T-helper 9 cell (primary cell): Measurements from ENCODE around the gene ROR1.

Experiments
- DNase-seq: peaks from one replicate; pipeline ENCODE4 v3.0.0-alpha.2; 2020

The ROR1 gene

DNA sequence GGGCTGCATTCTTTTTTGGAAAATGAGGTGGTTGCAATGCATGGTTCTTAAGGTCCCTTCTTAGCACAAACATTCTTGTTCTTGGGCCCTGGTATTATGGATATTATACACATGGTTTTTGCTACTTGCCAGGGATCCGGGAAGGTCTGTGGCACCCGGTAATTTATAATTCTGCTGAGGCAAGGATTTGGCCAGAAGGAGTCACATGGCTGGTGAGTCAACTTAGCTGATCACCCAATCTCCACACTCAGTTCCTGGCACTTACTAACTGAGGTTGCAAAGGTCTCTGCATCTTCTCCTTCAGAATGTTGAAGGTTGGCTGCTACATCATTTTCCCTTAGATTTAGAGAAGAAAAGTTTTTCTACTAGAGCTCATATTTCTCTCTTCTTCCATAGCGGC is 112.5 kb downstream of the ROR1 start:
- no peak for DNase-seq

- DNase-seq, result no peak
Measured at GRCh38 chr1:63887809-63888208, 114.0 kb downstream of the ROR1 start.

DNA sequence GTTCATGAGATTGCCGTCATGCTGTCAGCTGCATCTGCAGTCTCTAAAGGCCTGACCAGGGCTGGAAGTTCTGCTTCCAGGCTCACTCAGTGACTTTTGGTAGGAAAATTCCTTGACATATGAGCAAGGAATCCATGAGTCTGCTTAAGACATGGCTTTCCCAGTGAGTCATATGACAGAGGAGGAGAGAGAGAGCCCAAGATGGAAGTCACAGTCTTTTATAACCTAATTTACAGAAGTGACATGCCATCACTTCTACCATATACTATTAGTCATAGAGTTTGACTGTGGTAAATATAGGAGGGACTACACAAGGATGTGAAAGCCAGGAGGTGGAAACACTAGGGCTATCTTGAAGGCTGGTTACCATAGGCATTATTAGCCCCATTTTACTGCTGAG is 115.2 kb downstream of the ROR1 start:
- no peak for DNase-seq

- no peak for DNase-seq
Measured at GRCh38 chr1:63890468-63890867, 116.7 kb downstream of the ROR1 start.

GRCh38 chr1:63891060-63891690 is 117.4 kb downstream of the ROR1 start:
- DNase-seq, result no peak

DNA sequence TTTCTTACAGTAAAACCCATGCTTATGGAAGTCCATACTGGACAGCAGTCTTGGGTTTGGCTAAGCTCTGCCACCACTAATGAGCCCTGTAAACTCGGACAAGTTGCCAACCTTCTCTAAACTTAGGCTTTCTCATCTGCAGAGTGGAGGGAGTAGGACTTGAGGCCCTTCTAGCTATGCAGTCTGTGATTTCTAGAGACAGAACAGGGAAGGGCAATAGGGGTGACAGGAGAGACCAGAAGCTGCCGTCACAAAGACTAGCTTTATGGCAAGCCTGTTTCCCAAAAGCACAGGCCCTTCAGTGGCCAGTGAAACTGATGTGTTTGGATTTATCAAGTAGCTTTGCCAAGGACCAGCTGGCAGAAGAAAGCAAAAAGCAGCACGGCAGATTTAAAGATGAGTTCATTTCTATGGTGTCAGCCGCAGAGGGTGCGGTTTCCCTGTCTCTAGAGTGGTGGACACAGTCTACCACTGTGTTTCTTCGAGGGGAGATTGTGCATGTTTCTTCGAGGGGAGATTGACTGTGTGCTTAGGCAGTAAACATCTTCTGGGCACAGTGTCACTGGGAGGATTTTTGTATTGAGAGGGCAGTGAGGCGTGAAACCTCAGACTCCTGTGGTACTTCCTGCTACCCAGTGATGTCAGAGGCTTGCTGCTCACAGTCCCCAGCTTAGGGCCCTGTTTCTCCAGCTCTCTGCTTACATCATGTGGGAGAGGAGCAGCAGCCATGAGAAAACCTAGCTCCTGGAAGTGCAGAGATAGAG is 119.0 kb downstream of the ROR1 start:
- no peak for DNase-seq

- no peak for DNase-seq
Measured at GRCh38 chr1:63893976-63894375, 120.2 kb downstream of the ROR1 start.

GRCh38 chr1:63894627-63895265 is 120.9 kb downstream of the ROR1 start:
- no peak for DNase-seq

GRCh38 chr1:63896755-63897154 is 122.9 kb downstream of the ROR1 start:
- no peak for DNase-seq

DNA sequence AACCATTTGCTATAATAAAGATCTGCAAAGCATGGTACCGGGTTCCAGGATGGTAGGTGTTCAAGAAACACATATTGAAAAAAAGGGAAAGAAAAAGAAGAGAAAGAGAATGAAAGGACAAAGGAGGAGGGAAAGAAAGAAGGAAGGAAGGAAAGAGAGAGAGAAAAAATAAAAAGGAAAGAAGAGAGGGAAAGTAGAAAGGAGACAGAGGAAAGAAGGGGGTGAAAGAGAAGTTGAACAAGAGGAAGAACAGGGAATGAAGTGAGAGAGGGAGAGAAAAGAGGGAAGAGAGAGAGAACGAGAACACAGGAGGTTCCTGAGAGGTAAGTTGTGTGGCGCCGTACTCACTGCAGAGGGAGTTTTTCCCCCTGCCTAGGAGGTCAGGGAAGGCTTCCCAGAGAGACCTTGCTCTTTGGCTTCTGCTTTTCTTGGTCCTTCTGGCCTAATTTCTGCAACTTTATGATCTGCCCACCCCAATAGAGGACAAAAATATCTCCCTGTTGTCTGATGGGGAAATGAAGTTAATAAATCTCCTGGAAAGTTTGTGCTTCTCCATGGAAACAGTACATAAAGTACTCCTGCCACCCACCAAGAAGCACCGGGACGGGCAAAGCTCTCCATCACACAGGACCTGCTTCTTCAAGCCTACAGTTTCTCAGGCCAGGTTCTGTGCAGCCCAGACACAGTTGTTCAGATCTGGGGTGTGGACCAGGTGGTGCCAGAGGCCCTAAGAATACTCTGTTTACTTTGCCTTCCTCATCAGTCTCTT is 124.8 kb downstream of the ROR1 start:
- no peak for DNase-seq

- no peak for DNase-seq
Measured at GRCh38 chr1:63901094-63901493, 127.3 kb downstream of the ROR1 start.

DNA sequence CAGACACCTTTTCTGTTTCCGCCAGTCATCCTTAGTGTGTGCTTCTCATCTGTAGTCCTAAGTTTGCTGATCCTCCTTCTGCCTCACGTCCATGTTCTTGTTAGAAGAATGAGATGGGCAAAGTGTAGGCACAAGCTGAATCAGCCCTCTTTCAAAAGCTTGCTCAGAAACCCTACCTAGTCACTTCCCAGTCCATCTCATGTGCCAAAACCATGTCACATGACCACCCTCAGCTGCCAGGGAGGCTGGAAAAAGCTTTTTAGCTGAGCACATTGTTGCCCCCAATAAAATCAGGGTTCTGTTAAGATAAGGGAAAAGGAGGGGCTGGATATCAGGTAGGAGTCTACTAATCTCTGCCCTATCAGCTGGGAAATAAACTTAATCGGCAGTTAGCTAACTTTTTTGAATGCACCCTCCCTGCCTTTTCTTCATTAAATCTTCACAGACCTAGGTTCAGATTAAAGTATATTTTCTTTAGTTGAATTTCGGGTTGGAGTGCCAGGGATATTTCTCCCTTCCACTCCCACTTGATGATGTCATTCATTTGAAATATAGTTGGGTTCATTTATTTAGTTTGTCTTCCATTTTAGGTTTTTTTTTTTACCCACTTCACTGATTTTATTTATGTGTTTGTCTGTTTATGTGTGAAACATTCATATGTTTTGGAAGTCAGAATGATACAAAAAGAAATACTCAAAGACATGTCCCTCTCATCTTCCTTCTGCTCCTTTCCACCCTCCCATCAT is 129.2 kb downstream of the ROR1 start:
- no peak for DNase-seq

GRCh38 chr1:63903947-63904610 is 130.3 kb downstream of the ROR1 start:
- no peak for DNase-seq

- DNase-seq, result no peak
Measured at GRCh38 chr1:63904826-63905225, 131.0 kb downstream of the ROR1 start.

DNA sequence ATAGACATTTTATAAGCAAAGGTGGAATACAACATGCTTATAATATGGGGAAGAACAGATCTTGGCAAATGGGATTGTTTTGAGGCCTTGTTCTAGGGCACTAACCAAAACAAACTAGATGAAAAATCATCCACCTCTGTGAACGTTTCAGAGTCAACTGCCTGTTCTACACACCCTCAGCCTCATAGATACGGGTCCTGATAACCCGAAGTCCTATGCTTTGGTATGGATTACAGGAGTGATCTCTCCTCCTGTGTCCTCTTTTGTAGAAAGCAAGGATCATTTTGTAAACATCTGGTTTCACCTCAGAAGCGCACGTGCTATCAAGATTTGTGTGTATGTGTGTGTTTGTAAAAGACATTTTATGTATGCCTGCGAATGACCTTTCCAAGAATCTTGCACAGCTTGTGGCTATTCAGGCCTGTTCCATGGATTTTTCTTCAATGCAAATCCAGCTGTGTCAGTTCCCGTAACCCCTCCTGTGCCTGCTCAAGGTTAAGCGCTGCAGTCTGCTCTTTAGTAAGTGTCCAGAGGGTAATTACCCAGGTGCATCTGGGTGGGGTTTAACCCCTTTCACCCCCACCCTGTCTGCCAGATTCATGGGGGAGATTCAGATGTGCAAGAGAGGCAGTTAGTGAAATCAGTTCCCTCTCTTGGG is 132.4 kb downstream of the ROR1 start:
- no peak for DNase-seq

GRCh38 chr1:63907051-63907450 is 133.2 kb downstream of the ROR1 start:
- no peak for DNase-seq

DNA sequence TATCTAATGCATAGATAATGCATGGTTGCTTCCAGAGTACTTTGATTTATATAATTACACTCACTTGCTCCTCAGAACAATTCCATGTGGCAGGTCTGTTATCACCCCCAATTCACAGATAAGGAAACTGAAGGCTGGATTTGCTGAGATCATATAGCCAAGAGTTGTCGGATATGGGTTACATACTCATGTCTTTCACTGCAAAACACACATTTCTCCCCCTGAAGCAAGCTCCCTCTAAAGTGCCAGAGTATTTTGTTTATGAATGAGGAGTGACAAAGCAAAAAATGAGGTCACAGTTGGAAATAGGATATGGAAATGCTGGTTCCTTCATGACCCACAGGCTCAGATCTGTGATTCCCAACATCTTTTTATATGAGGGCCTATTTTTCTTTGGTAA is 134.2 kb downstream of the ROR1 start:
- no peak for DNase-seq

GRCh38 chr1:63909526-63909925 is 135.7 kb downstream of the ROR1 start:
- no peak for DNase-seq

DNA sequence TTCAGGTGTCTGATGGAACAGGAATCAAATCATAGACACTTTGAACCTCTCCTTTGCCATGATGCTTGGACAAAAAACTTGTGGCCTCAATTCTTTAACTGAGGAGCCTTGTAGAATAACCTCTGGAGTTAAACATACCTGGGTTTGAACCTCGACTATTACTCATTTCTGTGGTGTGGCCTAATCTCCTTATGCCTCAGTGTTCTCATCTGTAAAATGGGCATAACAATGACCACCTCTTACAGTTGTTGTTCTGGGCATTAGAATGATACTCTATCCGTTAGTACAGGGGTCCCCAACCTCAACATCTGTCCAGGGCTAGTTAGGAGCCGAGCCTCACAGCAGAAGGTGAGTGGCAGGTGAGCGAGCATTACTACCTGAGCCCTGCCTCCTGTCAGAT is 137.2 kb downstream of the ROR1 start:
- DNase-seq, result no peak

DNA sequence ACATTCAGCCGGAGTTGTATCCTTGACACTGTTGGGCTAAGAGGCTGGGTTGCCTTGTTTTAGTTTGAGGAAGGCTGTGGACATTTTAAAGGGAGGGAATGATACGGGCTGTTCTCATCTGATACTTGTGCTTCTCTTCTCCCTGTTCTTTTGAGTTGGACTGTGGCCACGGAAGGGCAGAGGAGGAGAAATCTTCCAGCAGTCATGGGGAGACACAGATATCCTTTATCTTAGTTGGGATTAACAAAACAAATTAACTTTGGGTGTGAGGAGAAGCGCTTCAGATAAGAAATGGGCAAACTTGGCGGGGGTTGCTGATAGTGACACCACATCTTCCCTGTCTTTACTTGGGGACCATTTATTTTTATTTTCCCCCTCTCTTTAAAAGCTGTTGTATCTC is 138.8 kb downstream of the ROR1 start:
- no peak for DNase-seq

- no peak for DNase-seq
Measured at GRCh38 chr1:63913533-63913932, 139.7 kb downstream of the ROR1 start.

DNA sequence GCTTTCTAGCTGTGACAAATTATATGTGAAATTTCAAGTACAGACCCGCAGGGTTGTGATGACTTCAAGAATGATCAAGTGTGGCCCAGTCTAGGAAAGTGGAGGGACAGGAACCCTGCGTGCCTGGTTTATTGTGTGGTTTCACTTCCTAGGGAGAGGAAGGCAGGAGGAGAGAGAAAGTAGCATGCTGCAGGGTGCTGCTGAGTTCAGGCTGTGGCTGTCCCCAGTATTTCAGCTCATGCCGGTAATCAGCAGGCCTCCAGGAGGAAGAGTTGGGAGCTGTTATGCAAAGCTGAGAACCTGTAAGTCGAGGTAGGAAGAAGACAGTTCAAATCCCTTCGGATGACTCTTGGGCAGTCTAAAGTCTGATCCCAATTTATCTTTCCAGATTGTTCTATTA is 140.4 kb downstream of the ROR1 start:
- DNase-seq, result no peak
